Activated T-helper 1 cell treated with anti-CD3 and anti-CD28 coated beads, Interleukin-12 subunit alpha, Interleukin-12 subunit beta, Interleukin-2, Interleukin-4 antibody, amounts not matched to agents 30 ng/mL and 10 ng/mL and 1 ng/mL, durations not matched to agents 14 hours and 24 hours and 36 hours (primary cell): Measurements from ENCODE around the gene EEF1A2. TPM values are rescaled to one million over a fixed set of nuclear protein-coding genes. Genes with fewer than 3 reads are reported as not detected.

ENCODE experiments used
- DNase-seq: peaks from one replicate; pipeline ENCODE4 v3.0.0; 2021; ENCODE audit warnings: low spot score
- H3K27ac Mint-ChIP-seq: one replicate; pipeline ENCODE4 v1.8.0; 2021; ENCODE audit warnings: mild to moderate bottlenecking, mixed read lengths
- H3K27me3 Mint-ChIP-seq: one replicate; pipeline ENCODE4 v1.8.0; 2022; ENCODE audit warnings: mild to moderate bottlenecking, moderate library complexity, mixed read lengths; ENCODE audit not compliant: insufficient read depth
- H3K36me3 Mint-ChIP-seq: one replicate; pipeline ENCODE4 v1.8.0; 2021; ENCODE audit warnings: low read depth, mixed read lengths
- H3K4me1 Mint-ChIP-seq: one replicate; pipeline ENCODE4 v1.8.0; 2021; ENCODE audit warnings: low read depth, mixed read lengths
- H3K4me3 Mint-ChIP-seq: one replicate; pipeline ENCODE4 v1.8.0; 2021; ENCODE audit warnings: mild to moderate bottlenecking, moderate library complexity, mixed read lengths
- H3K9me3 Mint-ChIP-seq: one replicate; pipeline ENCODE4 v1.8.0; 2021; ENCODE audit warnings: mixed read lengths
- intact Hi-C: fragments of 100-400 bp; cut with micrococcal nuclease; formaldehyde crosslinking; loops from one replicate; pipeline ENCODE4 v1.15.1; 2024
- total RNA-seq: library from RNA; stranded (reverse); gene quantifications from 2 replicates; pipeline ENCODE4 v1.2.3, GENCODE V29; 2022

The EEF1A2 gene
- total RNA-seq, 1 donor from 2014 or later = 0.80 TPM

DNA sequence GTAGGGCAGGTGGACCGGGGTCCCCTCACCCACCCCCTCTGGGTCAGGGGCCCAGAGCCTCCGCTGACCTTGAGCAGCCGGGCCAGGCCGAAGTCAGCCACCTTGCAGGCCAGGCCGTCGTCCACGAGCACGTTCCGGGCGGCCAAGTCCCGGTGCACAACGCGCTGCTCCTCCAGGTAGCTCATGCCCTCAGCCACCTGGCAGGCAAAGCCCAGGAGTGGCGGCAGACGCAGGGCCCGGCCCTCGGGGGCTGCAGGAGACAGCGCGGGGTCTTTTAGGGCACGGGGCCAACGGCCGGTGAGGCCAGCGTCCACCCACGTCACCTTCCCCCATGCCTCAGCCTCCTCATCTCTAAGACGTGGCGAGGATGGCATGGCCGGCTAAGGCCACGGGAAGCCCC lies 42.5 kb upstream of the EEF1A2 start:
- Mint-ChIP-seq H3K27me3 (no peaks in the 10 kb centered on the region), H3K36me3 (no peaks in the 10 kb centered on the region), H3K9me3 (no peaks in the 10 kb centered on the region), H3K27ac (no peak overlapping the region), H3K4me1 (no peaks in the 10 kb centered on the region), H3K4me3 (no peak overlapping the region)
- no peak for DNase-seq
- intact Hi-C loops = no loop called here

DNA sequence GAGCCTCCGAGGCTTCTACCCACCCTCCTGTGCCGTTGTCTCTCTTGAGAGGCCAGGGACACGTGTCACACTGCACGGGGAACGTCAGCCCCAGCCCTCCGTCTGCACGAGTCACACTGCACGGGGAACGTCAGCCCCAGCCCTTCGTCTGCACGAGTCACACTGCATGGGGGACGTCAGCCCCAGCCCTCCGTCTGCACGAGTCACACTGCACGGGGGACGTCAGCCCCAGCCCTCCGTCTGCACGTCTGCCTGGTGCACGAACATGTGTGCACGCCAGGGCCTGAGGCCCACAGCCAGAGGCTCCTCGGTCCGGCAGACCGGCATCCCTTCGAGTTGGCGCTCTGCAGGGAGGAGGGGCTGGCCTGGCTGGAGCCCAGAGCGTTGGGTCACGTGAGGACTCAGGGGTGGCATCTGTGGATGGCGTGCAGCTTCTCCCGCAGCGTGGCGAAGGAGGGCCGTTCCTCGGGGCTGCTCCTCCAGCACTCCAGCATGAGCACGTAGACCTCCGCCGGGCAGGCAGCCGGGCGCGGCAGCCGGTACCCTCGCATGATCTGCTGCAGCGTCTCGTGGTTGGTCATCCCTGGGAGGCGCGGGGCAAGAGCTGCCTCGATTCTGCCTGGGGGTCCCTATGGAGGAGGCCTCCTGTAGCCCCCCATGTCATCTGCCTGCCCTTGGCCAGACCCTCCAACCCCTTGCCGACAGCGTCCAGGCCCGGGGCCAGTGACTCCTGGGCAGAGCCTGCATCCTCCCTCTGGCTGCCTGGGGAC lies 41.7 kb upstream of the EEF1A2 start:
- H3K36me3 Mint-ChIP-seq = no peaks in the 10 kb centered on the region
- DNase-seq = no peak
- intact Hi-C loops = no loop called here
- no peak overlapping the region for H3K27ac Mint-ChIP-seq
- no peaks in the 10 kb centered on the region for H3K27me3 Mint-ChIP-seq
- no peaks in the 10 kb centered on the region for H3K4me1 Mint-ChIP-seq
- no peak overlapping the region for H3K4me3 Mint-ChIP-seq
- H3K9me3 Mint-ChIP-seq = no peaks in the 10 kb centered on the region

DNA sequence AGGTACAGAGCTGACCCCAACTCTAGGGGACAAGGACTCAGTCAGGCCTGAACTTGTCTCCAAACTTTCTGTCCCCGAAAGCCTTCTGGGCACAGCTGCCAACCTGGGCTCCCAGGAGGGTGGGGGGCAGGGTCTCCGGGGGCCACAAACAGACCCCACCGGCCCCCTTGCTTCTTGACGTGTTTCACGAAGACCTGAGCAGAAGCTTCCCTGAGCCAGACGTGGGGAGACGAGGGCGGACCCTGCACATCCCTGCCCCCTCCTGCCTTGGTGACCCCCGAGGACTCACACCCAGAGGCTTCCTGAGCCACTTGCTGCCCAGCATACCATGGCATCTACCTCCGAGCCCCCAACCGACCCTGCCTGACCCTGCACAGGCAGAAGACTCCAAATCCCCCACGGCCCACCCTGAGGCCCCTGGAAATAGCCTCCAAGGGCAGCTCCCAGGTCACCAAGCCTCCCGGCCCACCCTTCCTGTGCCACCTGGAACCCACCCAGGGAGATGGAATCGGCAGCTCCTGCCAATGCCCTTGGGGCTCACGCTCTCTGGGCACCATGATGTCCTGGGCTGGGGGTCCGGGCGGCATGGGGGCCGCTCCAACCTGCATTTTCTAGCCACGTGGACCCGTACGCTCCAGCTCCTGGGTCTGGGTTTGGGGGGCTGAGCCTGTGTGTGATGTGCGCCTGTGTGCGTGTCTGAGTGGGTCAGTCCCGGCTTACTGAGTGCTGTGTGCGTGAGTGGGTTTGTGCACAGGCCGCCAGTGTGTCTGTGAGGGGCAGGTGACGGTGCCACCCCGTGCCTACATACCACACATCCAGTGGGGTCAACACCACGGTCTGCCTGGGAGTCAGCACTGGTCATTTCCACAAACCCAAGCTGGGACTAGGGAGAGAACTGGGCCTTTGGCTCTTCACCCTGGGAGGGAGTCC lies 40.8 kb upstream of the EEF1A2 start:
- H3K27ac Mint-ChIP-seq = no peak overlapping the region
- no peak overlapping the region for H3K4me3 Mint-ChIP-seq
- no peak for DNase-seq
- no peaks in the 10 kb centered on the region for H3K9me3 Mint-ChIP-seq
- H3K4me1 Mint-ChIP-seq = no peaks in the 10 kb centered on the region
- H3K36me3 Mint-ChIP-seq = no peaks in the 10 kb centered on the region
- intact Hi-C loops = loop anchor here (2.0 to 5.0 kb wide), 2 partner anchors 198 to 581 kb away; partner anchors contain the start of genes LIME1 and SLC2A4RG
- no peaks in the 10 kb centered on the region for H3K27me3 Mint-ChIP-seq

- Mint-ChIP-seq H3K27ac (no peak overlapping the region), H3K4me1 (no peaks in the 10 kb centered on the region), H3K4me3 (no peak overlapping the region), H3K9me3 (no peaks in the 10 kb centered on the region), H3K36me3 (no peaks in the 10 kb centered on the region), H3K27me3 (no peaks in the 10 kb centered on the region)
- intact Hi-C loops = loop anchor here (2.0 to 5.0 kb wide), 2 partner anchors 198 to 582 kb away; partner anchors contain the start of genes LIME1 and SLC2A4RG
- DNase-seq = no peak
Measured at GRCh38 chr20:63539092-63539430, 40.2 kb upstream of the EEF1A2 start.

GRCh38 chr20:63538204-63539091 lies 39.6 kb upstream of the EEF1A2 start:
- Mint-ChIP-seq H3K27me3 (no peaks in the 10 kb centered on the region), H3K36me3 (no peaks in the 10 kb centered on the region), H3K27ac (peak overlapping the region; percentile 90), H3K9me3 (no peaks in the 10 kb centered on the region), H3K4me1 (no peaks in the 10 kb centered on the region), H3K4me3 (no peak overlapping the region)
- intact Hi-C loops = loop anchor here (1.0 to 5.0 kb wide), 7 partner anchors 120 to 582 kb away; partner anchors contain the start of genes LIME1, RTEL1 and SLC2A4RG
- DNase-seq = peak; percentile 28

DNA sequence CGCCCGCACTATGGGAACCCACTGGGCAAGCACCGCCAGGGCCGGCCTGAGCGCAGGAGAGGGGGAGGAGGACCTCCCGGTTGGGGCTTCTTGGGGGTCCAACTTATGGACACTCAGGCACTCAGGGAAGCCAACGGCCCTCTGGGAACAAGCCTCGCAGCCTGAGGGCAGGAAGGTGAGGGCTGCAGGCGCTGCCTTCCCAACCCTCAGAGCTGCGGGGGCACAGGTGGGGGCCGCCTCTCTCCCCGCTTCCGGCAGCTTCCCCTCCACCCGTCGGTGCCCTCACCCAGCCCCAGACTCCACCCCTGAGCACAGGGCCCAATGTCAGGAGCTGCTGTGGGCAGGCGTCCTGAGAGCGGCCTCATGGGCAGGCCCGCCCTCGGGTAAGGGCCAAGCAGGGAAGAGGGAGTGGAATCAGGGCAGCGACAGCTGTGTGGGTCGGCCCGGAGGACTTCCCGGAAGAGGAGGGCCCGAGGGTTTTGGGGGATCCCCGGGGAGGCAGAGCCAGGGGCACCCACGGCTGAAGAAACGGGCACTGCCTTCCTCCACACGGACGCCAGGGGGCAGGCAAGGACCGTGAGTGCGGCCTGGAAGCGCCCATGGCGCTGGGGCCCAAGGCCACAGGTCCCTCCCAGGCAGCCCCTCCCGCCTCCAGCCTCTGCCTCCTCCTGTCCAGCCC lies 38.8 kb upstream of the EEF1A2 start:
- Mint-ChIP-seq H3K4me1 (no peaks in the 10 kb centered on the region), H3K27ac (peak overlapping the region; percentile 90), H3K9me3 (no peaks in the 10 kb centered on the region), H3K4me3 (peak overlapping the region; percentile 68), H3K27me3 (peaks cover 1% of the 10 kb centered on the region), H3K36me3 (no peaks in the 10 kb centered on the region)
- intact Hi-C loops = loop anchor here (1.0 to 5.0 kb wide), 15 partner anchors 16 to 583 kb away; partner anchors contain the start of genes LIME1, PPDPF, RTEL1 and SLC2A4RG
- DNase-seq = peak; percentile 95

- Mint-ChIP-seq H3K4me3 (peak within 1 kb of the TSS; percentile 68), H3K27ac (peak within 1 kb of the TSS; percentile 90), H3K9me3 (no peaks in the 10 kb centered on the region), H3K36me3 (no peaks in the 10 kb centered on the region), H3K27me3 (peaks cover 1% of the 10 kb centered on the region), H3K4me1 (no peaks in the 10 kb centered on the region)
- DNase-seq = peak; percentile 28
- intact Hi-C loops = loop anchor here (1.0 to 5.0 kb wide), 9 partner anchors 16 to 526 kb away; partner anchors contain the start of genes LIME1, PPDPF, SLC2A4RG and TCEA2
Measured at GRCh38 chr20:63536997-63537524, 38.2 kb upstream of the EEF1A2 start, which contains the start of gene PTK6. Gene PTK6, minus strand, starts transcription at chr20:63537376. Its CDS starts 62 bp downstream, at chr20:63537314.

DNA sequence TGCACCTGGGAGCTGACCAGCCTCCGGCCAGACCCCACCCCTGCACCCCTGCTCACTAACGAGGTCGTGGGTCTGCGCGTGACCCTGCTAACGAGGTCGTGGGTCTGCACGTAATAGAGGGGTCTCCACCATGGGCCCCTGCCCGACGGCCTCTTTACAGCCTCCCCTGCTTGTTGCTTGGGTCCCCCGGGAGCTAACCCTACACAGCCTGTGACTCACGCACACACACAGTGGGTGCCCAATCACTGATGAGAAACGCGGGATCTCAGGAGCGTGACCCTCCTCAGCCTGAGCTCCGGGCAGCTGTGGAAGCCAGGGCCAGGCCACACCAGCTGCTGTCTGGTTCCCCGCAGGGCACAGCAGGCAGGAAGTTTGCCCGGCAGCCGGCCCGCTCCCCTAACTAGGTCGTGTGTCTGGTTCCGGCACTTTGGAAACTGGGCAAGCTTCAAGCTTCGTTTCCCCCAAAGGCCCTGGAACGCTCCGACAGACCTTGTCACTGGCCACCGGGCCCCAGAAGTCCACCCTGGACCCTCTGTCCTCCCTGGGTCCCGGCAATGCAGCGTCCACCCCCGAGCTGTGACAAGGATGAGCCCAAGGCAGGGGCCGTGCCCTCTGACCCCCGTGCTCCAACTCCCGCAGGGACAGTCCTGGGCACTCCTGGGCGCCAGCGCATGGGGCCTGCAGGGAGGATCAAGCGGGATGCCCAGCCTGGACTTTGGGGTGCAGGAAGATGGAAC lies 37.5 kb upstream of the EEF1A2 start:
- H3K4me1 Mint-ChIP-seq = no peaks in the 10 kb centered on the region
- DNase-seq = no peak
- H3K36me3 Mint-ChIP-seq = no peaks in the 10 kb centered on the region
- peak overlapping the region; percentile 52 for H3K27ac Mint-ChIP-seq
- intact Hi-C loops = loop anchor here (2.0 to 5.0 kb wide), 2 partner anchors 172 to 201 kb away; partner anchors contain the start of genes LIME1, SLC2A4RG and ZGPAT
- H3K27me3 Mint-ChIP-seq = peaks cover 1% of the 10 kb centered on the region
- H3K4me3 Mint-ChIP-seq = no peak overlapping the region
- no peaks in the 10 kb centered on the region for H3K9me3 Mint-ChIP-seq

DNA sequence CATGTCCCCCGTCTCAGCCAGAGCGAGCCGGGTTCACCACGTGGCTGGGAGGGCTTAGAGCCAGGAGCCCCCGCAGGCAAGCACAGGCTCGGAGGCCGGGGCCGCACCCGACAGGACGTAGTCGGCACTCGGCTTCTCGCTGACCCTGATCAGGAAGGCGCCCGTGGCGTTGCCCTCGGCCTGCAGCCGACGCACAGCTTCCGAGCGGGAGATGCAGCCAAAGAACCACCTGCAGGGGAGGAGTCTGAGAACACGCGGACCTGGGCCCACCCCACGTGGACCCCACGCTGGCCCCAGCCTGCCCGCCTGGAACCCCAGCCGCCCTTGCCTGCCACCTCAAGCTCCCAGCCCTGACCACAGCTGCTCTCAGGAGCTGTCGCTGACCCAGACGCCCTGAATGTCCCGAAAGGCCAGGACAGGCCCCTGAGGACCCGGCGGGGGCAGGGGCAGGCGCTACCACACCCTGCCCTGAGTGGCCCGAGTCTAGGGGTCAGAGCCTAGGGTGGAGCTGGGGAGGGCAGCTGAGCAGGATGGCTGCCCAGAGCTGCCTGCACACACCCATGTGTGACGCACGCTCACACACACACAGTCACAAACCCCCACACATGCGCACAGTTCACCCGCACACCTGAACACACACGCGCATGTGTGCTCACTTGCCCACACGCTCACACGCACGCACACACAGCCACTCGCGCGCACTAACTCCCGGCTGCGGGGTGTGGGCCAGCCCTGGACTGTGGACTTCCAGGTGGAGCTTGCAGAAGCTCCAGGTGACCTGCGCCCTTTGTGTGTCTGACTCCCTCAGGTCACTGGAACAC lies 36.2 kb upstream of the EEF1A2 start:
- H3K4me3 Mint-ChIP-seq = no peak overlapping the region
- intact Hi-C loops = loop anchor here (5.0 kb wide), 1 partner anchor 202 kb away; the partner anchor contains the start of genes LIME1 and SLC2A4RG
- H3K27ac Mint-ChIP-seq = no peak overlapping the region
- no peak for DNase-seq
- H3K4me1 Mint-ChIP-seq = no peaks in the 10 kb centered on the region
- H3K36me3 Mint-ChIP-seq = no peaks in the 10 kb centered on the region
- no peaks in the 10 kb centered on the region for H3K9me3 Mint-ChIP-seq
- H3K27me3 Mint-ChIP-seq = peaks cover 1% of the 10 kb centered on the region

- Mint-ChIP-seq H3K27me3 (peaks cover 1% of the 10 kb centered on the region), H3K4me1 (no peaks in the 10 kb centered on the region), H3K36me3 (no peaks in the 10 kb centered on the region), H3K9me3 (no peaks in the 10 kb centered on the region), H3K4me3 (no peak overlapping the region), H3K27ac (no peak overlapping the region)
- intact Hi-C loops = no loop called here
- no peak for DNase-seq
Measured at GRCh38 chr20:63534427-63534830, 35.5 kb upstream of the EEF1A2 start.
